Tibial artery (tissue), 4 donors: ENCODE data around the gene PLEKHG1.

ENCODE experiments used
- DNase-seq, 2 donors: peaks; one replicate each; pipeline ENCODE4 v3.0.0-alpha.2; 2019
- H3K27ac ChIP-seq, 2 donors: fragments of 200-600 bp; sonication (generic) in 1 of 2; 1 replicate in 1 of 2; 2 replicates in 1 of 2; pipeline ENCODE4 v1.5.1; 2018 to 2019; ENCODE audit warnings: mild to moderate bottlenecking in 1 of 2
- H3K27me3 ChIP-seq, 2 donors: fragments of 200-600 bp; sonication (generic) in 1 of 2; one replicate each; pipeline versions ENCODE4 v1.5.1 to v1.6.0; 2016 to 2019
- H3K36me3 ChIP-seq, 3 donors: fragments of 200-600 bp; sonication (generic) in 2 of 3; one replicate each; pipeline ENCODE4 v1.5.1; 2016 to 2019; ENCODE audit warnings: mild to moderate bottlenecking in 2 of 3
- H3K4me1 ChIP-seq, 4 donors: fragments of 200-600 bp; sonication (generic) in 2 of 4; 1 replicate in 3 of 4; 2 replicates in 1 of 4; pipeline ENCODE4 v1.5.1; 2016 to 2019
- H3K4me3 ChIP-seq, 2 donors: fragments of 200-600 bp; sonication (generic) in 1 of 2; 1 replicate in 1 of 2; 2 replicates in 1 of 2; pipeline ENCODE4 v1.5.1; 2018 to 2019; ENCODE audit warnings: mild to moderate bottlenecking in 2 of 2
- H3K9me3 ChIP-seq, 3 donors: fragments of 200-600 bp; sonication (generic) in 1 of 3; one replicate each; pipeline ENCODE4 v1.5.1; 2016 to 2019
- CTCF ChIP-seq, 2 experiments: fragments of 200-600 bp in 1 of 2; fragments of 450-650 bp in 1 of 2; IDR thresholded peaks; one replicate each; pipeline ENCODE4 v1.5.1; 2017 to 2019; ENCODE audit warnings: antibody characterized with exemption in 2 of 2, mild to moderate bottlenecking in 1 of 2, moderate library complexity in 1 of 2
- intact Hi-C: fragments of 100-400 bp; cut with DNase I; formaldehyde crosslinking; loops from one replicate; pipeline ENCODE4 v1.15.0; 2023; ENCODE audit warnings: low total_unique reads

Gene PLEKHG1

GRCh38 chr6:150573041-150573681, 26.5 kb upstream of the PLEKHG1 start:
- Histone ChIP-seq H3K4me1 (peaks cover 0 to 6% (median 0%) of the 10 kb centered on the region in 4 donors), H3K36me3 (no peaks in the 10 kb centered on the region), H3K27me3 (peaks cover 0 to 35% of the 10 kb centered on the region in 2 donors), H3K9me3 (no peaks in the 10 kb centered on the region), H3K27ac (no peak overlapping the region), H3K4me3 (no peak overlapping the region)
- intact Hi-C loops = no loop called here
- no peak for DNase-seq
- TF ChIP-seq CTCF (IDR thresholded peaks at IDR 0.05) = no peak

GRCh38 chr6:150575836-150576235, 23.8 kb upstream of the PLEKHG1 start:
- H3K27ac ChIP-seq = no peak overlapping the region
- H3K9me3 ChIP-seq = no peaks in the 10 kb centered on the region
- no peaks in the 10 kb centered on the region for H3K36me3 ChIP-seq
- no peak for TF ChIP-seq CTCF (IDR thresholded peaks at IDR 0.05)
- H3K4me1 ChIP-seq = peaks cover 0 to 21% (median 6%) of the 10 kb centered on the region in 4 donors
- peaks cover 0 to 31% of the 10 kb centered on the region in 2 donors for H3K27me3 ChIP-seq
- intact Hi-C loops = no loop called here
- no peak overlapping the region for H3K4me3 ChIP-seq
- no peak for DNase-seq

- intact Hi-C loops = no loop called here
- TF ChIP-seq CTCF (IDR thresholded peaks at IDR 0.05) = no peak
- Histone ChIP-seq H3K27me3 (peaks cover 0 to 25% of the 10 kb centered on the region in 2 donors), H3K4me3 (no peak overlapping the region), H3K36me3 (no peaks in the 10 kb centered on the region), H3K4me1 (peaks cover 0 to 21% (median 6%) of the 10 kb centered on the region in 4 donors), H3K9me3 (no peaks in the 10 kb centered on the region), H3K27ac (no peak overlapping the region)
- DNase-seq = no peak
Observed at GRCh38 chr6:150576651-150577226, 22.9 kb upstream of the PLEKHG1 start.

- Histone ChIP-seq H3K9me3 (no peaks in the 10 kb centered on the region), H3K27ac (no peak overlapping the region), H3K4me1 (peaks cover 0 to 21% (median 6%) of the 10 kb centered on the region in 4 donors), H3K4me3 (no peak overlapping the region), H3K36me3 (no peaks in the 10 kb centered on the region), H3K27me3 (peaks cover 0 to 11% of the 10 kb centered on the region in 2 donors)
- intact Hi-C loops = no loop called here
- TF ChIP-seq CTCF (IDR thresholded peaks at IDR 0.05) = no peak
- peak; percentile 51 to 77 for DNase-seq
Observed at GRCh38 chr6:150579611-150580010, 20.1 kb upstream of the PLEKHG1 start.

GRCh38 chr6:150580489-150580888, 19.2 kb upstream of the PLEKHG1 start:
- Histone ChIP-seq H3K4me1 (peaks cover 0 to 21% (median 6%) of the 10 kb centered on the region in 4 donors), H3K4me3 (no peak overlapping the region), H3K9me3 (no peaks in the 10 kb centered on the region), H3K27me3 (peaks cover 0 to 11% of the 10 kb centered on the region in 2 donors), H3K36me3 (no peaks in the 10 kb centered on the region), H3K27ac (no peak overlapping the region)
- no peak for DNase-seq
- intact Hi-C loops = no loop called here
- TF ChIP-seq CTCF (IDR thresholded peaks at IDR 0.05) = no peak
